Left ventricle myocardium superior (tissue), 1 donor: ENCODE results near the gene CPSF4L. TPM values are rescaled to one million over a fixed set of nuclear protein-coding genes. Genes with fewer than 3 reads are reported as not detected.

Source experiments
- ATAC-seq: fragments of 200-7000 bp; cut with Tn5 transposase; one replicate; pipeline ENCODE4 v1.9.1; 2020; ENCODE audit warnings: mild to moderate bottlenecking, moderate library complexity
- DNase-seq: peaks from one replicate; pipeline ENCODE4 v3.0.0-alpha.2; 2020
- intact Hi-C: fragments of 100-400 bp; cut with micrococcal nuclease; formaldehyde crosslinking; loops from one replicate; pipeline ENCODE4 v1.11.0; 2022
- total RNA-seq: library from RNA; stranded (reverse); fragmentation: NEBNext Ultra II Directional; extraction: Animal tissue kit (Norgen Biotek cat#: 25700); gene quantifications from one replicate; pipeline ENCODE4 v1.2.1, GENCODE V29; 2021
- donor health status: DM: no; HTN: yes; CAD: no; lungs with severe emphysema.

CPSF4L gene
- total RNA-seq, 1 donor from 2014 or later = not detected

- ATAC-seq (no peak), DNase-seq (no peak)
- intact Hi-C loops = no loop called here
Measured at GRCh38 chr17:73247726-73248125, 14.0 kb downstream of the CPSF4L start.

- intact Hi-C loops = no loop called here
- DNase-seq (no peak), ATAC-seq (no peak)
Measured at GRCh38 chr17:73240561-73240960, 21.1 kb downstream of the CPSF4L start.

GRCh38 chr17:73237714-73238113, 24.0 kb downstream of the CPSF4L start:
- DNase-seq (no peak), ATAC-seq (no peak)
- intact Hi-C loops = no loop called here

- ATAC-seq = no peak
- intact Hi-C loops = no loop called here
- DNase-seq = no peak
Measured at GRCh38 chr17:73234736-73235135, 26.9 kb downstream of the CPSF4L start.

- intact Hi-C loops = no loop called here
- DNase-seq (peak; percentile 48), ATAC-seq (peak; percentile 51)
Measured at GRCh38 chr17:73232587-73233373, 28.9 kb downstream of the CPSF4L start.

- intact Hi-C loops = no loop called here
- ATAC-seq (peak; percentile 97), DNase-seq (peak; percentile 98)
Measured at GRCh38 chr17:73231841-73232586, 29.7 kb downstream of the CPSF4L start.

GRCh38 chr17:73231395-73231794, 30.3 kb downstream of the CPSF4L start:
- intact Hi-C loops = no loop called here
- DNase-seq (no peak), ATAC-seq (no peak)

GRCh38 chr17:73230088-73230487, 31.6 kb downstream of the CPSF4L start:
- intact Hi-C loops = no loop called here
- ATAC-seq (no peak), DNase-seq (no peak)

- ATAC-seq = peak; percentile 49
- DNase-seq = peak; percentile 68
- intact Hi-C loops = no loop called here
Measured at GRCh38 chr17:73228748-73229236, 32.9 kb downstream of the CPSF4L start.

GRCh38 chr17:73227944-73228343, 33.7 kb downstream of the CPSF4L start:
- DNase-seq (no peak), ATAC-seq (no peak)
- intact Hi-C loops = no loop called here

GRCh38 chr17:73227379-73227778, 34.3 kb downstream of the CPSF4L start:
- intact Hi-C loops = no loop called here
- ATAC-seq (no peak), DNase-seq (no peak)

- ATAC-seq (no peak), DNase-seq (no peak)
- intact Hi-C loops = no loop called here
Measured at GRCh38 chr17:73226556-73227172, 35.0 kb downstream of the CPSF4L start.

- intact Hi-C loops = no loop called here
- DNase-seq (no peak), ATAC-seq (no peak)
Measured at GRCh38 chr17:73224663-73225305, 36.9 kb downstream of the CPSF4L start.

- intact Hi-C loops = no loop called here
- ATAC-seq (no peak), DNase-seq (no peak)
Measured at GRCh38 chr17:73224237-73224636, 37.4 kb downstream of the CPSF4L start.

- DNase-seq = no peak
- intact Hi-C loops = no loop called here
- ATAC-seq = no peak
Measured at GRCh38 chr17:73223626-73224230, 38.0 kb downstream of the CPSF4L start.

GRCh38 chr17:73215447-73215846, 46.2 kb downstream of the CPSF4L start:
- intact Hi-C loops = no loop called here
- ATAC-seq (no peak), DNase-seq (no peak)

GRCh38 chr17:73214851-73215250, 46.8 kb downstream of the CPSF4L start:
- DNase-seq (no peak), ATAC-seq (no peak)
- intact Hi-C loops = no loop called here

- ATAC-seq = no peak
- intact Hi-C loops = no loop called here
- no peak for DNase-seq
Measured at GRCh38 chr17:73214008-73214407, 47.7 kb downstream of the CPSF4L start.

GRCh38 chr17:73211745-73212144, 49.9 kb downstream of the CPSF4L start:
- ATAC-seq = no peak
- DNase-seq = no peak
- intact Hi-C loops = no loop called here
